K562 (cell line): ENCODE results near the gene MICU1. TPM values are rescaled to one million over a fixed set of nuclear protein-coding genes. Genes with fewer than 3 reads are reported as not detected.
A peak's percentile ranks its signal among the peaks of the same experiment; 100 is the strongest.

Experiments used
- ATAC-seq: fragments of 200-7000 bp; cut with Tn5 transposase; 3 replicates; pipeline ENCODE4 v1.9.1; 2020; ENCODE audit warnings: moderate library complexity
- BruUV-seq: library from RNA; stranded (reverse); fragments of 400-500 nt; replicated peaks from 2 replicates; lab custom pipeline; 2021; lab: Mats Ljungman, UMichigan
- CTCF ChIA-PET: fragments of 300-600 bp; formaldehyde crosslinking; extraction: SDS; loops from one replicate; lab custom pipeline; 2021; ENCODE audit warnings: low intra/inter-chr PET ratio; lab: Yijun Ruan, JAX
- POLR2A ChIA-PET: fragments of 300-600, 350-650 bp; sonication (Branson Sonifier 250); formaldehyde crosslinking; extraction: SDS; loops from one replicate; lab custom pipeline; 2021; ENCODE audit warnings: antibody characterized with exemption, inconsistent platforms; lab: Yijun Ruan, JAX
- DNase-seq, 4 experiments: peaks; one replicate each; pipeline versions ENCODE4 v3.0.0 to v3.0.0-alpha.2; 2011 to 2018; ENCODE audit warnings: low spot score in 3 of 4, mixed read lengths in 3 of 4; ENCODE audit errors: extremely low read depth in 1 of 4
- FAIRE-seq: peaks from 2 replicates; lab custom pipeline; 2011; peaks lifted over from hg19 to GRCh38; lab: Jason Lieb, UNC
- H2AFZ ChIP-seq: 2 replicates; pipeline ENCODE4 v1.6.0; 2011; ENCODE audit warnings: low read depth, low read length, control low read depth, inconsistent platforms
- H3K27ac ChIP-seq: fragments of 200-600 bp; 3 replicates; pipeline ENCODE4 v1.8.0; 2011; ENCODE audit warnings: low read depth, mild to moderate bottlenecking, control low read depth, inconsistent platforms, low read length, moderate library complexity, mixed read lengths; ENCODE audit errors: extremely low read depth
- H3K27me3 ChIP-seq, 2 experiments: fragments of 300-600 bp in 1 of 2; 2 replicates in 1 of 2; 3 replicates in 1 of 2; pipeline versions ENCODE4 v1.6.0 to v1.8.0; 2011; ENCODE audit warnings: inconsistent platforms in 2 of 2, low read length in 2 of 2, mild to moderate bottlenecking in 1 of 2, mixed read lengths in 1 of 2, moderate library complexity in 1 of 2; ENCODE audit not compliant: control insufficient read depth in 2 of 2, insufficient read depth in 2 of 2
- H3K36me3 ChIP-seq: fragments of 300-600 bp; 3 replicates; pipeline ENCODE4 v1.8.0; 2011; ENCODE audit warnings: mild to moderate bottlenecking, low read length, inconsistent platforms; ENCODE audit not compliant: control insufficient read depth, insufficient read depth
- H3K4me1 ChIP-seq, 2 experiments: fragments of 200-600 bp in 1 of 2; replicated peaks in 1 of 2; 2 replicates in 1 of 2; 3 replicates in 1 of 2; pipeline versions ENCODE4 v1.5.1 to v1.8.0; 2011; ENCODE audit warnings: inconsistent platforms in 2 of 2, low read length in 2 of 2, mild to moderate bottlenecking in 1 of 2, mixed read lengths in 1 of 2, moderate library complexity in 1 of 2; ENCODE audit not compliant: control insufficient read depth in 2 of 2, insufficient read depth in 2 of 2
- H3K4me2 ChIP-seq: 2 replicates; pipeline ENCODE4 v1.6.1; 2011; ENCODE audit warnings: low read length, control low read depth, inconsistent platforms, mixed read lengths; ENCODE audit not compliant: insufficient read depth
- H3K4me3 ChIP-seq: fragments of 200-600 bp; sonication (generic), shearing (Covaris generic); 2 replicates; pipeline ENCODE4 v1.5.1; 2016; ENCODE audit warnings: control low read depth, inconsistent platforms
- H3K79me2 ChIP-seq: fragments of 200-600 bp; 3 replicates; pipeline ENCODE4 v1.8.0; 2011; ENCODE audit warnings: low read length, inconsistent platforms; ENCODE audit not compliant: control insufficient read depth, insufficient read depth
- H3K9ac ChIP-seq, 2 experiments: 2 replicates each; pipeline versions ENCODE4 v1.6.0 to v1.6.1; 2011; ENCODE audit warnings: low read depth in 2 of 2, low read length in 2 of 2, control low read depth in 1 of 2, inconsistent platforms in 1 of 2, mild to moderate bottlenecking in 1 of 2, mixed read lengths in 1 of 2; ENCODE audit not compliant: insufficient read depth in 1 of 2
- H3K9me1 ChIP-seq: one replicate; pipeline ENCODE4 v1.6.0; 2011; ENCODE audit warnings: inconsistent platforms, mild to moderate bottlenecking, low read length, moderate library complexity; ENCODE audit not compliant: control insufficient read depth, insufficient read depth
- H3K9me3 ChIP-seq: replicated peaks from 2 replicates; pipeline ENCODE4 v1.5.1; 2011; ENCODE audit warnings: low read depth, low read length, inconsistent platforms; ENCODE audit not compliant: control insufficient read depth, insufficient read depth
- H4K20me1 ChIP-seq: replicated peaks from 2 replicates; pipeline ENCODE4 v1.6.1; 2011; ENCODE audit warnings: low read length, inconsistent platforms, mixed read lengths; ENCODE audit not compliant: control insufficient read depth, insufficient read depth
- NR2C2 ChIP-seq, 2 experiments: fragments of 200-800 bp in 1 of 2; sonication (Bioruptor generic) in 1 of 2; sonication (generic) in 1 of 2; formaldehyde crosslinking in 1 of 2; IDR thresholded peaks; 2 replicates each; pipeline versions ENCODE4 v1.6.1 to v1.8.0; 2016 to 2022; ENCODE audit warnings: mild to moderate bottlenecking in 1 of 2, missing compliant biosample characterization in 1 of 2, missing genetic modification characterization in 1 of 2, missing genetic modification reagents in 1 of 2
- WGBS: fragments of 100-300 bp; shearing (Covaris generic); methylation state at CpG from one replicate; pipeline ENCODE4 v1.1.6; 2016; ENCODE audit warnings: low coverage, mixed read lengths; ENCODE audit not compliant: insufficient coverage; ENCODE audit errors: missing lambda C conversion rate; 5-methylcytosine and 5-hydroxymethylcytosine counted together
- in situ Hi-C: fragments of 300-500 bp; cut with MboI; formaldehyde crosslinking; loops from 4 replicates; pipeline ENCODE4 v1.15.0; 2018; ENCODE audit warnings: inconsistent platforms, mixed read lengths
- intact Hi-C: fragments of 100-400 bp; cut with micrococcal nuclease; formaldehyde crosslinking; loops from 2 replicates; pipeline ENCODE4 v1.14.2; 2022
- polyA plus RNA-seq, 8 experiments: library from polyadenylated mRNA; depleted of rRNA in 4 of 8; stranded (reverse) in 5 of 8; unstranded in 3 of 8; fragments of >200 nt; fragmentation: Nextera tagmentation in 2 of 8; fragmentation: Illumina TruSeq in 1 of 8; extraction: Ambion mirVana in 2 of 8; extraction: Trizol in 1 of 8; gene quantifications; 2 replicates each; pipeline versions ENCODE4 v1.2.1 to v1.2.3, GENCODE V29; 2011 to 2014; ENCODE audit warnings: inconsistent platforms in 1 of 8, missing spikeins in 1 of 8
- total RNA-seq, 7 experiments: library from RNA; depleted of rRNA in 6 of 7; stranded (reverse); fragments of >200 nt in 6 of 7; fragmentation: Illumina TruSeq in 2 of 7; extraction: Trizol in 2 of 7; gene quantifications; 2 replicates each; pipeline versions ENCODE4 v1.2.1 to v1.2.3, GENCODE V29; 2011 to 2021; ENCODE audit warnings: low replicate concordance in 1 of 7
- TF ChIP-seq, protein P1 (sequence below): fragments of 450-650 bp; IDR thresholded peaks from 2 replicates; pipeline ENCODE4 v1.6.1; 2018; ENCODE audit not compliant: partially characterized antibody

The MICU1 gene
- total and polyA plus RNA-seq, 9 of the 15 experiments (the other 6 are each of a cell fraction or from before 2014, with no cell fraction given): 29.3 to 76.8 (median 48.4) TPM

DNA sequence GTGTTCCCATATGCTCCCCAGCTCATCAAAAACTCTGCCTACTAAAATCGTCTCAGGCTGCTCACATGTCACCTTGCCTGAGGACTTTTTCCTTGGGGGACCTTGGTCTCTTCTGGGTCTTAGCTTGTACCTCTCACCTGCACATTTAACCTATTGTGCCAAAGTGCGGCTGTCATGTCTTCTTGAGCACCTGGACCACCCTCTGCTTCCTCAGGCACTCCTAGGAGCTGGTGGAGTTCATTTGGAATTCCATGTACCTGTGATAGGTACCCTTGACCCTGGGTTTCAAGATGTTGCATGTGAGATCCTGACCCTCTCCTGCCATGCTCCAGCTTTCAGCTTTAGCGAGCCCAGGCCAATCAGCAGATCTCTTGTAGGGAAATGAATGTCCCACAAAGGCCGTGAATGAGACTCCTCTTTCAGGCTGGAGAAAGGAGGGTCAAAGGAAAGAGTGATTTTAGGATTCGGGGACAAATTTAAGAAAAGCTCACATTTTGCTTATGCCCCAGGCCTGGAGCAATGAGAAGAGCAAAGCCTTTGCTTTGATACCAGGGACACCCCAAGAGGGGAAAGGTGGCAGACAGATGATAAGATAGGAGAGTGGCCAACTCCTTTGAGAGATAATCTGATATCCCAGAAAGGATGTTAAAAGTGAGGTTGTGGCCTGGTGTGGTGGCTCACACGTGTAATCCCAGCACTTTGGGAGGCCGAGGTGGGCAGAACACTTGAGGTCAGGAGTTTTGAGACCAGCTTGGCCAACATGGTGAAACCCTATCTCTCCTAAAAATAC is 260.6 kb downstream of the MICU1 start:
- peak overlapping the region in 1 of 2 experiments; percentile 15; a peak in 1 of 4 replicates for H3K9ac ChIP-seq
- intact Hi-C loops: loop anchor here (2.0 to 10.0 kb wide), 3 partner anchors 330 to 696 kb away; partner anchors contain the start of gene MCU
- FAIRE-seq: no peak
- BruUV-seq: no TSS peak
- ATAC-seq: no peak
- H4K20me1 ChIP-seq: no peaks in the 10 kb centered on the region
- H3K27ac ChIP-seq: no peak overlapping the region
- no peak for DNase-seq
- peak overlapping the region; percentile 95; the same call in 1 of the 2 replicates for H2AFZ ChIP-seq
- no peaks in the 10 kb centered on the region for H3K27me3 ChIP-seq
- POLR2A ChIA-PET: interaction anchor here (0.6 to 1.6 kb wide), 4 partner anchors 8 to 469 kb away, joined by 3 to 6 read pairs (median 6); no protein-coding TSS in a partner anchor
- H3K4me1 ChIP-seq: peaks cover 9 to 11% of the 10 kb centered on the region in 2 experiments; a peak in 4 of 5 replicates
- H3K36me3 ChIP-seq: peaks cover 30% of the 10 kb centered on the region; the same call in 2 of the 3 replicates
- WGBS: 60% methylated on average over 7 of the region's 7 CpGs
- H3K9me3 ChIP-seq: no peaks in the 10 kb centered on the region
- H3K4me2 ChIP-seq: no peak overlapping the region
- in situ Hi-C loops: loop anchor here (10.0 kb wide), 1 partner anchor 700 kb away; no protein-coding TSS in a partner anchor
- no peak overlapping the region for H3K4me3 ChIP-seq
- H3K79me2 ChIP-seq: no peaks in the 10 kb centered on the region
- H3K9me1 ChIP-seq: no peaks in the 10 kb centered on the region
- TF ChIP-seq, protein P1, sequence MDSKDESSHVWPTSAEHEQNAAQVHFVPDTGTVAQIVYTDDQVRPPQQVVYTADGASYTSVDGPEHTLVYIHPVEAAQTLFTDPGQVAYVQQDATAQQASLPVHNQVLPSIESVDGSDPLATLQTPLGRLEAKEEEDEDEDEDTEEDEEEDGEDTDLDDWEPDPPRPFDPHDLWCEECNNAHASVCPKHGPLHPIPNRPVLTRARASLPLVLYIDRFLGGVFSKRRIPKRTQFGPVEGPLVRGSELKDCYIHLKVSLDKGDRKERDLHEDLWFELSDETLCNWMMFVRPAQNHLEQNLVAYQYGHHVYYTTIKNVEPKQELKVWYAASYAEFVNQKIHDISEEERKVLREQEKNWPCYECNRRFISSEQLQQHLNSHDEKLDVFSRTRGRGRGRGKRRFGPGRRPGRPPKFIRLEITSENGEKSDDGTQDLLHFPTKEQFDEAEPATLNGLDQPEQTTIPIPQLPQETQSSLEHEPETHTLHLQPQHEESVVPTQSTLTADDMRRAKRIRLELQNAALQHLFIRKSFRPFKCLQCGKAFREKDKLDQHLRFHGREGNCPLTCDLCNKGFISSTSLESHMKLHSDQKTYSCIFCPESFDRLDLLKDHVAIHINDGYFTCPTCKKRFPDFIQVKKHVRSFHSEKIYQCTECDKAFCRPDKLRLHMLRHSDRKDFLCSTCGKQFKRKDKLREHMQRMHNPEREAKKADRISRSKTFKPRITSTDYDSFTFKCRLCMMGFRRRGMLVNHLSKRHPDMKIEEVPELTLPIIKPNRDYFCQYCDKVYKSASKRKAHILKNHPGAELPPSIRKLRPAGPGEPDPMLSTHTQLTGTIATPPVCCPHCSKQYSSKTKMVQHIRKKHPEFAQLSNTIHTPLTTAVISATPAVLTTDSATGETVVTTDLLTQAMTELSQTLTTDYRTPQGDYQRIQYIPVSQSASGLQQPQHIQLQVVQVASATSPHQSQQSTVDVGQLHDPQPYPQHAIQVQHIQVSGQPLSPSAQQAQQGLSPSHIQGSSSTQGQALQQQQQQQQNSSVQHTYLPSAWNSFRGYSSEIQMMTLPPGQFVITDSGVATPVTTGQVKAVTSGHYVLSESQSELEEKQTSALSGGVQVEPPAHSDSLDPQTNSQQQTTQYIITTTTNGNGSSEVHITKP: no peak
- TF ChIP-seq NR2C2 (CRISPR knock-in tag; IDR thresholded peaks at IDR 0.05) (no peak), NR2C2 (tag; IDR thresholded peaks at IDR 0.05) (0 out of 2 replicates have a peak, but pooled peaks have one; percentile 15)
- TF ChIP-seq, all 486 proteins: peak for 1
- CTCF ChIA-PET: interaction anchor here (1.4 to 4.4 kb wide), 3 partner anchors 469 to 794 kb away, joined by 5 to 77 read pairs (median 24); no protein-coding TSS in a partner anchor
